ENCODE results near the gene YAP1.

GRCh38 chr11:102154806-102155205, 44.6 kb downstream of the YAP1 start:
- TF ChIP-seq CTCF (IDR thresholded peaks at IDR 0.05; ENCODE audit: low read length) (no peak), EZH2phosphoT487 (IDR thresholded peaks at IDR 0.05; ENCODE audit: low read length) (no peak), EZH2 (optimal IDR thresholded peaks at IDR 0.05; ENCODE audit: low read depth, low read length) (no peak)

Data from MM.1S (cell line).